MM.1S (cell line): Measurements from ENCODE around the gene JAK2.

Experiments
- DNase-seq: peaks from one replicate; pipeline ENCODE4 v3.0.0-alpha.2; 2015
- H2AFZ ChIP-seq: fragments of 300-600 bp; sonication (generic); 2 replicates; pipeline ENCODE4 v1.6.0; 2016; ENCODE audit warnings: antibody characterized with exemption, low read length
- H3F3A ChIP-seq: fragments of 300-600 bp; sonication (generic); 2 replicates; pipeline ENCODE4 v1.6.1; 2016; ENCODE audit warnings: mild to moderate bottlenecking, antibody characterized with exemption, low read length, moderate library complexity, mixed read lengths; ENCODE audit not compliant: insufficient read depth
- H3K27ac ChIP-seq: fragments of 300-600 bp; sonication (generic); 2 replicates; pipeline ENCODE4 v1.5.1; 2016; ENCODE audit warnings: mild to moderate bottlenecking, low read length
- H3K27me3 ChIP-seq: fragments of 300-600 bp; sonication (generic); replicated peaks from 2 replicates; pipeline ENCODE4 v1.6.0; 2016; ENCODE audit warnings: low read length; ENCODE audit not compliant: insufficient read depth
- H3K36me3 ChIP-seq: fragments of 300-600 bp; sonication (generic); replicated peaks from 2 replicates; pipeline ENCODE4 v1.6.1; 2016; ENCODE audit warnings: mild to moderate bottlenecking, low read length, mixed read lengths; ENCODE audit not compliant: insufficient read depth
- H3K4me1 ChIP-seq: fragments of 300-600 bp; sonication (generic); 2 replicates; pipeline ENCODE4 v1.6.1; 2016; ENCODE audit warnings: low read length, mixed read lengths
- H3K4me2 ChIP-seq: fragments of 300-600 bp; sonication (generic); 2 replicates; pipeline ENCODE4 v1.6.0; 2016; ENCODE audit warnings: low read depth, low read length
- H3K4me3 ChIP-seq: fragments of 300-600 bp; sonication (generic); 2 replicates; pipeline ENCODE4 v1.5.1; 2016; ENCODE audit warnings: low read length, mixed read lengths
- H3K79me2 ChIP-seq: fragments of 300-600 bp; sonication (generic); 2 replicates; pipeline ENCODE4 v1.6.1; 2016; ENCODE audit warnings: mixed run types, low read length, mixed read lengths
- H3K9ac ChIP-seq: fragments of 300-600 bp; sonication (generic); 2 replicates; pipeline ENCODE4 v1.6.1; 2016; ENCODE audit warnings: low read length, mixed read lengths
- H3K9me2 ChIP-seq: fragments of 300-600 bp; sonication (generic); replicated peaks from 2 replicates; pipeline ENCODE4 v1.6.1; 2016; ENCODE audit warnings: mild to moderate bottlenecking, low read length, mixed read lengths; ENCODE audit not compliant: insufficient read depth
- H3K9me3 ChIP-seq: fragments of 300-600 bp; sonication (generic); replicated peaks from 2 replicates; pipeline ENCODE4 v1.6.1; 2016; ENCODE audit warnings: mild to moderate bottlenecking, low read length, mixed read lengths; ENCODE audit not compliant: insufficient read depth
- H4K20me1 ChIP-seq: fragments of 300-600 bp; sonication (generic); 2 replicates; pipeline ENCODE4 v1.6.1; 2016; ENCODE audit warnings: mild to moderate bottlenecking, low read length, moderate library complexity, mixed read lengths; ENCODE audit not compliant: insufficient read depth
- CTCF ChIP-seq: fragments of 300-600 bp; sonication (generic); IDR thresholded peaks from 2 replicates; pipeline ENCODE4 v1.5.1; 2016; ENCODE audit warnings: antibody characterized with exemption, low read length, mixed read lengths
- EZH2 ChIP-seq: fragments of 300-600 bp; sonication (generic); optimal IDR thresholded peaks from 2 replicates; pipeline ENCODE3; 2017; ENCODE audit warnings: low read depth, mild to moderate bottlenecking, antibody characterized with exemption, low read length, mixed read lengths
- EZH2phosphoT487 ChIP-seq: fragments of 300-600 bp; sonication (generic); IDR thresholded peaks from 2 replicates; pipeline ENCODE4 v1.6.1; 2018; ENCODE audit warnings: antibody characterized with exemption, low read length

Gene JAK2

GRCh38 chr9:4984621-4985385 is at the start of gene JAK2:
TSS of gene JAK2 (plus strand) at chr9:4985272. CDS start at chr9:5021988, 36,716 bp downstream.
- Histone ChIP-seq H3K4me2 (peak within 1 kb of the TSS; percentile 84), H3K79me2 (peaks cover 31% of the 10 kb centered on the region), H2AFZ (peak within 1 kb of the TSS; percentile 89), H3K9me2 (no peaks in the 10 kb centered on the region), H3K9ac (peak within 1 kb of the TSS; percentile 81), H3F3A (peaks cover 31% of the 10 kb centered on the region), H3K36me3 (no peaks in the 10 kb centered on the region), H3K9me3 (no peaks in the 10 kb centered on the region), H4K20me1 (no peaks in the 10 kb centered on the region), H3K4me3 (peak within 1 kb of the TSS; percentile 82), H3K4me1 (peaks cover 33% of the 10 kb centered on the region), H3K27ac (peak within 1 kb of the TSS; percentile 92), H3K27me3 (no peaks in the 10 kb centered on the region)
- no peak for TF ChIP-seq EZH2
- TF ChIP-seq CTCF: peak; percentile 39
- DNase-seq: peak; percentile 90

GRCh38 chr9:4936277-4936676 is 48.8 kb upstream of the JAK2 start:
- H3F3A ChIP-seq: peaks cover 13% of the 10 kb centered on the region
- peak overlapping the region; percentile 10; the same call in 1 of the 2 replicates for H3K4me2 ChIP-seq
- no peak overlapping the region for H3K9ac ChIP-seq
- H3K27me3 ChIP-seq: no peaks in the 10 kb centered on the region
- H3K9me3 ChIP-seq: no peaks in the 10 kb centered on the region
- no peak overlapping the region for H2AFZ ChIP-seq
- H4K20me1 ChIP-seq: no peaks in the 10 kb centered on the region
- TF ChIP-seq CTCF (no peak), EZH2 (no peak), EZH2phosphoT487 (no peak)
- H3K36me3 ChIP-seq: no peaks in the 10 kb centered on the region
- no peaks in the 10 kb centered on the region for H3K9me2 ChIP-seq
- H3K4me3 ChIP-seq: no peak overlapping the region
- peak; percentile 36 for DNase-seq
- H3K79me2 ChIP-seq: no peaks in the 10 kb centered on the region
- peaks cover 40% of the 10 kb centered on the region for H3K4me1 ChIP-seq
- no peak overlapping the region for H3K27ac ChIP-seq

GRCh38 chr9:4936823-4937222 is 48.2 kb upstream of the JAK2 start:
- peak overlapping the region; percentile 40; the same call in 1 of the 2 replicates for H2AFZ ChIP-seq
- H3K27ac ChIP-seq: peak overlapping the region; percentile 9; the same call in 1 of the 2 replicates
- no peak for TF ChIP-seq EZH2phosphoT487
- TF ChIP-seq EZH2: no peak
- no peak for TF ChIP-seq CTCF
- no peaks in the 10 kb centered on the region for H3K27me3 ChIP-seq
- H3K9me3 ChIP-seq: no peaks in the 10 kb centered on the region
- H3K9me2 ChIP-seq: no peaks in the 10 kb centered on the region
- H3K36me3 ChIP-seq: no peaks in the 10 kb centered on the region
- peaks cover 13% of the 10 kb centered on the region for H3F3A ChIP-seq
- H3K79me2 ChIP-seq: no peaks in the 10 kb centered on the region
- no peak overlapping the region for H3K9ac ChIP-seq
- H3K4me1 ChIP-seq: peaks cover 40% of the 10 kb centered on the region
- DNase-seq: peak; percentile 38
- no peaks in the 10 kb centered on the region for H4K20me1 ChIP-seq
- peak overlapping the region; percentile 51 for H3K4me2 ChIP-seq
- no peak overlapping the region for H3K4me3 ChIP-seq
